MM.1S (cell line): ENCODE measurements around the gene ATP2B1.

Source experiments
- EZH2 ChIP-seq: fragments of 300-600 bp; sonication (generic); optimal IDR thresholded peaks from 2 replicates; pipeline ENCODE3; 2017; ENCODE audit warnings: low read depth, mild to moderate bottlenecking, antibody characterized with exemption, low read length, mixed read lengths
- TF ChIP-seq, protein P1 (sequence below): fragments of 300-600 bp; sonication (generic); IDR thresholded peaks from 2 replicates; pipeline ENCODE4 v1.5.1; 2016; ENCODE audit warnings: antibody characterized with exemption, low read length, mixed read lengths

DNA sequence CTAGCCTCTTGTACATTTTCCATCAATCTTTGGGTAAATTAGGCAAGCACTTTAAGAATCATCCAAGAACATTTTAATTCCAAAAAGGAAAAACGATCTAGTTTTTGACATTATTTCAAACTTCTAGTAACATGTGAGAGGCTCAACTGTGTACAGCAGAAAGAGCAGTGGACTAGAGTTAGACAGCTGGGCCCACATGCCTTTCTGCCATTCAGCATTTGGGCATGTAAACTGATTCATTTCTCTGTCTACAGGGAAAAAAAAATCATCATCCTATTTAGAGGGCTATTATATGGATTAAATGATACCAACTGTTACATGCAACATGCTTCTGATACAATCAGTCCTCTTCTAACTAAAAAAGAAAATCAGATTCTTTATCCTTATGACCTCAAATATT lies 17.7 kb downstream of the ATP2B1 start:
- TF ChIP-seq EZH2, result no peak
- TF ChIP-seq, protein P1, sequence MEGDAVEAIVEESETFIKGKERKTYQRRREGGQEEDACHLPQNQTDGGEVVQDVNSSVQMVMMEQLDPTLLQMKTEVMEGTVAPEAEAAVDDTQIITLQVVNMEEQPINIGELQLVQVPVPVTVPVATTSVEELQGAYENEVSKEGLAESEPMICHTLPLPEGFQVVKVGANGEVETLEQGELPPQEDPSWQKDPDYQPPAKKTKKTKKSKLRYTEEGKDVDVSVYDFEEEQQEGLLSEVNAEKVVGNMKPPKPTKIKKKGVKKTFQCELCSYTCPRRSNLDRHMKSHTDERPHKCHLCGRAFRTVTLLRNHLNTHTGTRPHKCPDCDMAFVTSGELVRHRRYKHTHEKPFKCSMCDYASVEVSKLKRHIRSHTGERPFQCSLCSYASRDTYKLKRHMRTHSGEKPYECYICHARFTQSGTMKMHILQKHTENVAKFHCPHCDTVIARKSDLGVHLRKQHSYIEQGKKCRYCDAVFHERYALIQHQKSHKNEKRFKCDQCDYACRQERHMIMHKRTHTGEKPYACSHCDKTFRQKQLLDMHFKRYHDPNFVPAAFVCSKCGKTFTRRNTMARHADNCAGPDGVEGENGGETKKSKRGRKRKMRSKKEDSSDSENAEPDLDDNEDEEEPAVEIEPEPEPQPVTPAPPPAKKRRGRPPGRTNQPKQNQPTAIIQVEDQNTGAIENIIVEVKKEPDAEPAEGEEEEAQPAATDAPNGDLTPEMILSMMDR, result no peak
